ENCODE measurements around the gene AKAP13.

The AKAP13 gene

DNA sequence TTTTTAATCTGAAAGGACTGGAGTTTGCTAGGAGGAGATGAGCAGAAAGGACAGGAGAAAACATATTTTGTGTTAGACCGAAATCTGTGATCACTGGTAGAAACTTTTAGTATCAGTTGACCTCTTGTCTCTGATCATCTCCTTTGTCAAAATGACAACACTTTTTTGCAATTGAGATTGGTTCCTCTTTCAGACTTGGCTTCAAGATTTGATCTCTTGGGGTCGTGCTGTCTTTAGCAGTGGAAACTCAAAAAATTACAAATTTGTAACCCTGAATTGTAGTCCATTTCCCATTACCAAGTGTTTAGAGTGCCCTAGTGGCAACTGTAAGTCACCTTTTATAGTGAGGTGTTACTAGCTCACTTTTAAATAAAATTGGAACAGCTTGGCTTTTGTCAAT, 306.9 kb downstream of the AKAP13 start:
- no peak for DNase-seq

GRCh38 chr15:85688711-85689110, 308.3 kb downstream of the AKAP13 start:
- DNase-seq, result no peak

- peak; percentile 76 for DNase-seq
Observed at GRCh38 chr15:85689729-85690128, 309.3 kb downstream of the AKAP13 start.

- DNase-seq, result no peak
Observed at GRCh38 chr15:85690561-85691231, 310.3 kb downstream of the AKAP13 start.

DNA sequence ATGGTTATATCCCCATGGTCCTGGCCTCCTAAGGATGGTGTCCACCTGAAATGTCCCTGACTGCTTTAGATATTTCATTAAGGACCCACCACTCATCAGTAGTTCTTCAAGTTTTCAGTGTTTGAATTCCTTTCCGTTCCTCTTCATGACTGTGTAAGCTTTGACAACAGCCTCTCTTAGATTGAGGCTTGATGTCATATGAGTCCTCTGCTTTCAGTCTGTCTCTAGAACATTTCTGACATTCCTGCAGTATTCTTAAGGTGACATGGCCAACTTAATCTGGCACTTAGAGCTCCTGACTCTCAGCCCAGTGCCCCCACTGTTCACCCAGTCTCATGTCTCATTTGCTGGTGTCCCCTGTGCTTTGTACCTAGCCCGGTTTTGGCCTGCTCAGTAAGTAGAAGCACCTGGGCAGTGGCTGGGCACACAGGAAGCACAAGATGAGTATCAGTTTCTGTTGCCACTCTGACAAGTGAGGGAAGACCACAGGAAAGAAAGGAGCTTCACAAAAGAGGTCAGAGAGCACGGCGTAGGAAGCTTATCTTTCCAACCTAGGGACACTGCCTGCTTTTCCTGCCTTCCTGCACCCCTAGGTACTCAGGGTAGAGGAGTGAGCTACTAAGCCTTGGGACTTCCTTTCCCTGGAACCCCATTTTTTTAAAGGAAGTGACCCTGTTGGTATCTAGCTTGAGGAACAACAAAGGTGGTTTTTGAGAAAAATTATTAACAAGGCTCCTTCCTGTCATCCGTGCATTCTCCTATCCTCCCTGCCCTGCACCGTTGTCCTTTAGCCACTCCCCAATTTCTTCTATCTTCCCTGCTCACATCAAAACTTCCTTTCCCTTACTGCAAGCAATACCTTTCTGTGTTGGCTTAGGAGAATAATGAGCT, 311.2 kb downstream of the AKAP13 start:
- DNase-seq, result no peak

- DNase-seq, result no peak
Observed at GRCh38 chr15:85692321-85692720, 311.9 kb downstream of the AKAP13 start.

DNA sequence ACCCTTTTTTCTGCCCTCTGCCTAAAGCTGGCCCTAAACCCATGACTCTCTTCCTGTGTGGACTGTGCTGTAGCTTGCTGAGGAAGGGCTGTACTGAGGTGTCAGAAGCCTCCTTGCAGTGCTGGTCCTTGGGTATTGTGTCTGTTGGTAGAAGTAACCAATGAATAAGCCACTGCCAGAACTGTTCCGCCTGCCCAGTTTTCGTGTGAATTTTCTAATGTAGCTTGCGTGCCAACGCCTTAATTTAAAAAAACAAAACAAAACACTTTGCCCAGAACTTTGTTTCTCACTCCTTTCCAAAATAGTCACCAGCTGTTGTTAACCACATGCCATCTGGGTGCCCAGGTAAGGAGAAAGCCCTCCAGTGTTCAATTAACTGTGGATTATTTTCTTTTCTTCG, 312.5 kb downstream of the AKAP13 start:
- DNase-seq, result no peak

DNA sequence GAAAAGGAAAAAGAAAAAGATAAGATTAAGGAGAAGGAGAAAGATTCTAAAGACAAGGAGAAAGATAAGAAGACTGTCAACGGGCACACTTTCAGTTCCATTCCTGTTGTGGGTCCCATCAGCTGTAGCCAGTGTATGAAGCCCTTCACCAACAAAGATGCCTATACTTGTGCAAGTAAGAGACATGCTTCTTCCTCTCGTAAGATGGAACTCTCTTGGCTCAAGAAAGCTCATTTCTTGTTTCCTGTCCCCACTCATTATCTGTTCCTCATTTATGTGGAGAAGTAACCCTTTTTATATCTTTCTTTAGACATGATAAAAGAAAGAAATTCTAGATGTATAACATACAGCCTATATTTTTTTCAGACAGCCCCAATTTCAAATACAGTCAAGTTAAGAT, 312.9 kb downstream of the AKAP13 start:
- DNase-seq, result no peak

DNA sequence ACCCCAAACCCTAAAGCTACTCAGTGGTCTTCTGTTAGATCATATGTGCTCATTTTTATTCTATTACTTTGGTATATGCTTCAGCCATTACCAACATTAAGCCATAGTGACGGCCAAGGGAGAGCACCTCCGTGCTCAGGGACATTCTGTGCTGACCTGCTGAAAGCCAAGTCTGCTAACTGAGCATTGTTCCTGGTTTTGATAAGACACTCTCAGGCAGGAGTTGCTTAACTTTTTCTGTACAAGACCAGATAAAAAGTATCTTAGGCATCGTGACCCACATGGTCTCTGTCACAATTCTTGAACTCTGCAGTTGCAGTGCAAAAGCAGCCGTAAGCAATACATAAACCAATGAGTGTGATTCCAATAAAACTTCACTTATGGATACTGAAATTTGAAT, 313.7 kb downstream of the AKAP13 start:
- DNase-seq, result no peak

DNA sequence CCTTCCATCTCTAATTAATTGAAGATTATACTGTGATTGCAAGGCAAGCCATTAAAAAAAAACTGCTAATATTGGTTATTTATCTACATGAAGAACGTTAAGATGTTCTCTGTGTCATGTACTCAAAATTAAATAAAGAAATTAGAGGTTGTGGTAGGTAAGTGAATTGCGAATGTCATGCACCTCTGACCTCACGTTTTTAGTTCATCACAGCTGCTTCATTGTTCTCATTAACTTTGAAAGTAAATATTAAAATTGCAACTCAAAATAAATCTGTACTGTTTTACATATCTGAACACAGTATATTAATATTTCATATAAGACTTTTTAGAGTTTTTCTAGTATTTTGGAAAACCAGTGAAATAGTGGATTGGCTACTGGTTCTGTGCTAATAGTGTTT, 320.4 kb downstream of the AKAP13 start:
- DNase-seq, result no peak

DNA sequence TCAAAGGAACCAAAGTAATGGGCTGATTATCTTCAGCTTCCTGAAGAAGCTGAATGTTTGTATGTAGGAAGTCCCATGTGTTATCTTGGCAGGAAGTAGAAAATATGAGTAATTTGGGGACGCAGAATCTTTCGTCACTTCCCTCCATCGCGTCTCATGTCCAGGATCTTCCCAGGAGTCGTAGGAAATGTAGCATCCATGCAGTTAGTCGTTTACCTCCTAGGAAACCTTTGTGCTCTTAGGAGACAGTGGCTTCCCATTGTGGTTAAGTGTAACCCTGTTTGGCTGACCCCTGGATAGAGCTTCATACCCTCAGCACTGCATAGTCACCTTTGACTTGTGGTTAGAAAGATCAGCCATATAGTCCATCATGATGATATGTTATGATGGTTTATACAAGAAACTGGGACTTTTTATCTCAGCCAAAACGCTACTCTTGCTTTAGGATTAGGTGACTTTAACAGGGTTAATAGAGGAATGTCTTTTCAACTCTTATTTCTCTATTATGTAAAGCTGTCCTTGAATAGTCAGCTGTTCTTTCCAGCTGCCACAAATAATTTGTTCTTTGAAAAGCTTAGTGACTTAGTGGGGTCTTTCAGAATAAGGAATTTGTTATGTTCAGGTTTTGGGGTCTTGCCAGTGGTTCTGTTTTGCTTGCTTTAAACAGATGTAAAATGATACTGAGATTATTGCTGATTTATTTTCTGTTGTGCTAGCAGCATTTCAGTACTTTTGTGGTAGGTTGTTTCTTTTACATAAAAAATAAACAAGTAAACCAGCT, 322.1 kb downstream of the AKAP13 start:
- no peak for DNase-seq

- no peak for DNase-seq
Observed at GRCh38 chr15:85704066-85704465, 323.7 kb downstream of the AKAP13 start.

DNA sequence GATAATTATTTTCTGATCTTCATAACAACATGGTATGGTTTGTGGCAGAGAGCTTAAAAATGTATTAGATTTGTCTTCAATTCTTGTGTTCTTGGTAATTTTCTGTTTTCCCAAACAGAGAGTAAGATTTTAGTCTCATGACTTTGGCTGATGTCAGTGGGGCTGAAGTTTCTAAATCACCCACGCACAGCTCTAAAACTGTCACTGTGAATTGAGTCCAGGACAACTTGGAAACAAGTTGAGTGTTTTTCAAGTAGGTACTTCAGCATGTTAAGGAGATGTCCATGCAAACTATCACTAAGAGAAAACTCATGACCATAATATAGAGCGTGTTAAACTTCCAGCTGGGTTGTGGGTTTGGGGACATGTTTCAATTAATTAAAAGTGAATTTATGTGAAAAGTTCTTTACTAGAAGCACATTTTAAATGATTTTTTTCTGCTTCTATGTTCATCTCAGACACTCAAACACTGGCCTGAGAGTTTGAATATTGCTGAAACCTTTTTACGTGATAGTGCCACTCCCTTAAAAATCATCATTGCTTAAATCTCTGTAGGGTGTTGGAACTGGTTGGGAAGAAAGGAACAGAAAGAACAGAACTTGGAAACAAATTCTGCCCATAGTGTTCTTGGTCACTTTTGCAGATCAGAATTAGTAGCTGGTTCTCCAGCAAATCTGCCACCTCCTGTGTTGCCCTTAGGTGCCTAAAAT, 324.5 kb downstream of the AKAP13 start:
- no peak for DNase-seq

GRCh38 chr15:85706779-85707518, 326.5 kb downstream of the AKAP13 start:
- peak; percentile 36 for DNase-seq

DNA sequence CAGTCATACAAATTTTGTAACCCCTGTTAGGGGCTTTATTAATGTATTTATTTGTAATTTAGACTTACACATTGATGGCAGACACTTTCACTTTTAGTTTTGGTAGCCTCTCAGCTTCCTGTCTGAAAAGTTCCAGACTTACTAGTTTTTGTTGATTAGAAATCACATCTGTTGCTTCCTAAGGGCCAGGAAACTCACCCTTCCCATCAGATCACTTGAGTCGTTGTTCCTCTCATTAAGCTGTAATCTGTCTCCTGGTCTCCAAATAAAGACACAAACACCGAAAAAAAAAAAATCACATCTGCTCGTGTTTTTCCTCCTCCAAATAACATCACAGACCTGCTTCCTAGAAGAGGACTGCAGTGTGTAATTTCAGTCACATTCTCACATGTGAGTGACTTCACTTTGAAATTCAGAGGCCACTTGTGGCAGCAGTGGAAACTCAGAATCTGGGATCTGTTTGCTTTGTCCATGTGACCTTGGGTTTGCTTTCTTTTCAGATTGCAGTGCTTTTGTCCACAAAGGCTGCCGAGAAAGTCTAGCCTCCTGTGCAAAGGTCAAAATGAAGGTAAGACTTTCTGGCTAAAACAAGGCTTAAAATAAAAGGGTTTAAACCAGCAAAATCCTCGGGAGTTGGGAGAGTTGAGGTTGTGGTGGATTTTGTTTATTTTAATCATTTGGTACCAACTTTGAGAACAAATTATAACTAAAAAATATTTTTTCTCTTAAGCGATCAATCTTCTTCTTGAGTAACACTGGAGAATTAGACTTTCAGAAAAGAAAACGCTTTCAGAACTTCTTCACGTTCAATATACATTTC, 327.3 kb downstream of the AKAP13 start:
- DNase-seq, result peak; percentile 35

- no peak for DNase-seq
Observed at GRCh38 chr15:85708402-85708941, 328.1 kb downstream of the AKAP13 start.

GRCh38 chr15:85709250-85709649, 328.8 kb downstream of the AKAP13 start:
- DNase-seq, result no peak

DNA sequence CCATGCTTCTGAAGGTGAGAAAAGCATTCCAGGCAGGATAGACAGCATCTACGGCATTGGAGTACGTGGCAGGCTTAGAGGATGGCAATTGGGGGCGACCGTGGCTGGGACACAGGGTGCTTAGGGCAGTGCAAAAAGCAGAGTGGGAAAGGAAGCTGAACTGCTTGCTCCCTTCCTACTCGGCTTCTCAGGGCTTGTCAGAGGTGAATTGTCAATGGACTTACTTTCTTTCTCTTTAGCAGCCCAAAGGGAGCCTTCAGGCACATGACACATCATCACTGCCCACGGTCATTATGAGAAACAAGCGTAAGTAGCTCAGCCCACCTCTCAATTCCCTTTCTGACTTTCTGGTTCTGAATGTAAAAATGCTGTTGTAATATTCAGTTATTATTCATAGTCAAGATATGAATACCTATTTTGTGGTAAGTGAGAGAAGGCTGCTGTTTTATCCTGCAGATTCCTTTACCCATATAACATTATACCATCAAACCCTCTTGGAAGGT, 330.0 kb downstream of the AKAP13 start:
- DNase-seq, result no peak

DNA sequence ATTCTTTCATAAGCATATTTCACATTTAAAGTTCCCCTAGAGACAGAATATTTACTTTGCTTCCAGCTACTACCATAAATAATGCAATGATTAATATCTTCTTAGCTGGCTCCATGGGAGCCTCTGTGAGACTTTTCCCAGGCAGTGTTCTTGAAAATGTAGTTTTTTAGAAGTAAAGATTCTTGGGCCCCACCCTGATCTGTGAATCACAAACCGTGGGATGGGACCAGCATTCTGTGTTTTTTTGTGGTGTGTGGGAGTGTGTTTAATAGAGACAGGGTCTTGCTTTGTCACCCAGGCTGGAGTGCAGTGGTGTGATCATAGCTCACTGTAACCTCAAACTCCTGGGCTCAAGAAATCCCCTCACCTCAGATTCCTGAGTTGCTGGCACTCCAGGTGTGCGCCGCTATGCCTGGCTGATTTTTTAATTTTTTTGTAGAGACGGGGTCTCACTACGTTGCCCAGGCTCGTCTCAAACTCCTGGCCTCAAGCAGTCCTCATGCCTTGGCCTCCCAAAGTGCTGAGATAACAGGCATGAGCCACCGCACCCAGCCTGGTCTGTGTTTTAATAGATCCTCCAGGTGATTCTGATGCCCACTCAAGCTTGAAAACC, 331.3 kb downstream of the AKAP13 start:
- DNase-seq, result no peak

DNA sequence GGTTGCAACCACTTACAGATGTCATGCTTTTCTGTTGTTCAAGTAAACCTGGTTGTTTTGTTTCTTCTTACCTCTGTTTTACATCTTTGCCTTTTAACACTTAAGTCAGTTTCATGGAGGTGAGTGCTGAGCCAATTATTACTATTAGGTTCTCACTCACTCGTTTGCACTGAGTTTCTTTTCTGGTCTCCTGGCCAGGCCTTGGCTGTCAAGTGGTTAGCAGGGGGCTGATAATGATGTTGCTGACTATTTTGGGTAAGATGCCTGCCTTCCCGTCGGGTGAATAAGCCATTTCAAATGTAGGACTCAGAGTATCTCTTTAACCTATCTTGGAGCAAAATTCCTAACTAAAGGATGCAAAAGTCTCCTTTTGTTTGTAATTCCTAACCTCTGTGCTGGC, 335.9 kb downstream of the AKAP13 start:
- no peak for DNase-seq
